ENCODE results near the gene ARHGEF2.

The ARHGEF2 gene

GRCh38 chr1:155929057-155929456 lies 49.3 kb downstream of the ARHGEF2 start:
- ChIA-PET POLR2A (no interaction called here), CTCF (interaction anchor here (1.0 kb wide), 1 partner anchor 10 kb away, joined by 3 read pairs; no protein-coding TSS in a partner anchor)
- DNase-seq (ENCODE audit: low read depth, low spot score) = no peak
- H3K4me3 ChIP-seq (ENCODE audit: low read depth, low read length) = no peak overlapping the region
- TF ChIP-seq CTCF (IDR thresholded peaks at IDR 0.05; ENCODE audit: insufficient read depth, low read length, missing control alignments) = no peak

- DNase-seq (ENCODE audit: low read depth, low spot score) = no peak
- no peak overlapping the region for H3K4me3 ChIP-seq (ENCODE audit: low read depth, low read length)
- TF ChIP-seq CTCF (IDR thresholded peaks at IDR 0.05; ENCODE audit: insufficient read depth, low read length, missing control alignments) = no peak
- CTCF ChIA-PET = no interaction called here
- POLR2A ChIA-PET = no interaction called here
These were observed 52.8 kb downstream of the ARHGEF2 start for GRCh38 chr1:155925506-155925905.

GRCh38 chr1:155920717-155921116 lies 57.6 kb downstream of the ARHGEF2 start:
- TF ChIP-seq CTCF (IDR thresholded peaks at IDR 0.05; ENCODE audit: insufficient read depth, low read length, missing control alignments) = no peak
- ChIA-PET POLR2A (interaction anchor here (1.0 kb wide), 1 partner anchor 41 kb away, joined by 3 read pairs; no protein-coding TSS in a partner anchor), CTCF (interaction anchor here (1.0 to 3.5 kb wide), 4 partner anchors 11 to 145 kb away, joined by 3 to 12 read pairs (median 8); no protein-coding TSS in a partner anchor)
- DNase-seq (ENCODE audit: low read depth, low spot score) = no peak
- no peak overlapping the region for H3K4me3 ChIP-seq (ENCODE audit: low read depth, low read length)

GRCh38 chr1:155919801-155920200 lies 58.5 kb downstream of the ARHGEF2 start:
- TF ChIP-seq CTCF (IDR thresholded peaks at IDR 0.05; ENCODE audit: insufficient read depth, low read length, missing control alignments) = no peak
- no peak for DNase-seq (ENCODE audit: low read depth, low spot score)
- ChIA-PET CTCF (interaction anchor here (1.6 kb wide), 1 partner anchor 70 kb away, joined by 7 read pairs; no protein-coding TSS in a partner anchor), POLR2A (interaction anchor here (1.0 kb wide), 1 partner anchor 42 kb away, joined by 3 read pairs; no protein-coding TSS in a partner anchor)
- H3K4me3 ChIP-seq (ENCODE audit: low read depth, low read length) = no peak overlapping the region

GRCh38 chr1:155918660-155919059 lies 59.7 kb downstream of the ARHGEF2 start:
- no peak for TF ChIP-seq CTCF (IDR thresholded peaks at IDR 0.05; ENCODE audit: insufficient read depth, low read length, missing control alignments)
- H3K4me3 ChIP-seq (ENCODE audit: low read depth, low read length) = no peak overlapping the region
- CTCF ChIA-PET = interaction anchor here (1.0 to 4.4 kb wide), 3 partner anchors 11 to 71 kb away, joined by 3 to 17 read pairs (median 7); no protein-coding TSS in a partner anchor
- POLR2A ChIA-PET = interaction anchor here (0.7 to 1.1 kb wide), 2 partner anchors 13 to 22 kb away, joined by 4 to 5 read pairs; no protein-coding TSS in a partner anchor
- no peak for DNase-seq (ENCODE audit: low read depth, low spot score)

- no peak overlapping the region for H3K4me3 ChIP-seq (ENCODE audit: low read depth, low read length)
- TF ChIP-seq CTCF (IDR thresholded peaks at IDR 0.05; ENCODE audit: insufficient read depth, low read length, missing control alignments) = no peak
- ChIA-PET CTCF (interaction anchor here (1.1 to 1.2 kb wide), 2 partner anchors 16 to 74 kb away, joined by 3 to 4 read pairs; no protein-coding TSS in a partner anchor), POLR2A (interaction anchor here (0.9 kb wide), 1 partner anchor 19 kb away, joined by 3 read pairs; no protein-coding TSS in a partner anchor)
- DNase-seq (ENCODE audit: low read depth, low spot score) = no peak
These were observed 64.2 kb downstream of the ARHGEF2 start for GRCh38 chr1:155913969-155914757.
